Mesothelial cell of epicardium (in vitro differentiated cells): Measurements from ENCODE around the gene RSRP1. TPM values are rescaled to one million over a fixed set of nuclear protein-coding genes. Genes with fewer than 3 reads are reported as not detected.

Experiments used
- DNase-seq, 2 experiments: peaks; one replicate each; pipeline ENCODE4 v3.0.0; 2021; ENCODE audit warnings: low spot score in 2 of 2; ENCODE audit not compliant: unreplicated experiment in 2 of 2
- H3K27ac Mint-ChIP-seq: 2 replicates; pipeline ENCODE4 v1.8.0; 2021; ENCODE audit warnings: mixed read lengths
- H3K27me3 Mint-ChIP-seq: 2 replicates; pipeline ENCODE4 v1.8.0; 2021; ENCODE audit warnings: low read depth, mixed read lengths
- H3K36me3 Mint-ChIP-seq: 2 replicates; pipeline ENCODE4 v1.8.0; 2021; ENCODE audit warnings: mixed read lengths
- H3K4me1 Mint-ChIP-seq: 2 replicates; pipeline ENCODE4 v1.8.0; 2021; ENCODE audit warnings: mixed read lengths
- H3K4me3 Mint-ChIP-seq: 2 replicates; pipeline ENCODE4 v1.8.0; 2021; ENCODE audit warnings: mild to moderate bottlenecking, moderate library complexity, mixed read lengths
- H3K9me3 Mint-ChIP-seq: 2 replicates; pipeline ENCODE4 v1.8.0; 2021; ENCODE audit warnings: mixed read lengths
- CTCF ChIP-seq: fragments of 200-600 bp; sonication (generic); IDR thresholded peaks from one replicate; pipeline ENCODE4 v1.5.0; 2021; ENCODE audit warnings: antibody characterized with exemption; ENCODE audit not compliant: unreplicated experiment
- total RNA-seq: library from RNA; stranded (reverse); gene quantifications from 3 replicates; pipeline ENCODE4 v1.2.1, GENCODE V29; 2021

RSRP1 gene
- total RNA-seq, 1 donor from 2014 or later, result 150 TPM

DNA sequence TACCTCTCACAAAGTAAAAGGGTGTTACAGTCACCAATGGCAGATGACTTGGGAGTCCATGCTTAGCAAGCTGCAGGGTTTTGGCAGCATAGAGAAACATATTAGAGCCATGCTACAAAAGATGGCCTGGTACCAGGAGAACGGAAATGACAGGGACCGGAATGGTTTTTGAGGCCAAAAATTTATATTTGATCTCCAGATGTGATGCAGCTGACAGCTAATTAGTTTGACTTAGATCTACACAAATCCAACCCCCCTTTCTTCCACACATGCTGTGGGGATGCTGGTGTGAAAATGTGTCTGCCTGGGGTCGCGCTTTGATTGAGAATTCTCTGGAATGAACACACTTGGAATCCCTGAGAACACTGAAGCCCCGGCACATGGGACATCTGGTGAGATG lies 41.5 kb downstream of the RSRP1 start:
- no peak for DNase-seq
- no peaks in the 10 kb centered on the region for H3K4me1 Mint-ChIP-seq
- H3K36me3 Mint-ChIP-seq, result no peaks in the 10 kb centered on the region
- TF ChIP-seq CTCF, result no peak
- peaks cover 4% of the 10 kb centered on the region for H3K27me3 Mint-ChIP-seq
- no peaks in the 10 kb centered on the region for H3K9me3 Mint-ChIP-seq
- no peak overlapping the region for H3K4me3 Mint-ChIP-seq
- H3K27ac Mint-ChIP-seq, result no peak overlapping the region

DNA sequence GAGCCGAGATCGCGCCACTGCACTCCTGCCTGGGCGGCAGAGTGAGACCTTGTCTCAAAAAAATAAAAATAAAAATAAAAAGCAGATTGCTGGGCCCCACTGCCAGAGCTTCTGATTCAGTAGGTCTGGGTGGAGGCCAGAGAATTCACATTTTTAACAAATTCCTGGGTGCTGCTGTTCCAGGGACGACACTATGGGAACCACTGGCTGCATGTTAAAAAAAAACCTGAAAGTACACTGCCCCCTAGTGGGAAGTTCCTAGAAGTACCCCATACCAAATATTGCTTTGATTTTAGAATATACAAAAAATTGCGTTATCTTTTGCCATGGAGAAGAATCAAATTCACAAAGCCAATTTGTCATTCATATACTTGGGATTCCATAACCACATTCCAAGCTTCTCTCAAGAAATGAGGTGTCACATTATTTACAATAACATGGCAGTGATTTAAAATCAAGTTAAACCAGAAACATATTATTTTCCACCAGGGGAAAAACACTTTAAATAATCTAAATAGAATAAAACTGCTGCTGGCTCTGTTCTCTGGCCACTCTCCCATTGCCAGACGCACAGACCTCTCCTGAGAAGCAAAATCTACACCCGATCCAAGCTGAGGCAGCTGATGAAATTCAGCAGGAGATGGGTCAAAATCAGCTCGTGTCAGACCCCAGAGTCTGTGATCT lies 42.3 kb downstream of the RSRP1 start:
- peak; percentile 95 for TF ChIP-seq CTCF
- no peak overlapping the region for H3K4me3 Mint-ChIP-seq
- no peak overlapping the region for H3K27ac Mint-ChIP-seq
- H3K27me3 Mint-ChIP-seq, result peaks cover under 1% of the 10 kb centered on the region
- no peaks in the 10 kb centered on the region for H3K9me3 Mint-ChIP-seq
- H3K36me3 Mint-ChIP-seq, result no peaks in the 10 kb centered on the region
- no peak for DNase-seq
- H3K4me1 Mint-ChIP-seq, result peaks cover 2% of the 10 kb centered on the region

GRCh38 chr1:25201006-25201405 lies 46.2 kb downstream of the RSRP1 start:
- no peak for TF ChIP-seq CTCF
- H3K27ac Mint-ChIP-seq, result no peak overlapping the region
- no peaks in the 10 kb centered on the region for H3K9me3 Mint-ChIP-seq
- H3K4me1 Mint-ChIP-seq, result peaks cover 26% of the 10 kb centered on the region
- no peaks in the 10 kb centered on the region for H3K36me3 Mint-ChIP-seq
- H3K27me3 Mint-ChIP-seq, result no peaks in the 10 kb centered on the region
- no peak overlapping the region for H3K4me3 Mint-ChIP-seq
- DNase-seq, result no peak

DNA sequence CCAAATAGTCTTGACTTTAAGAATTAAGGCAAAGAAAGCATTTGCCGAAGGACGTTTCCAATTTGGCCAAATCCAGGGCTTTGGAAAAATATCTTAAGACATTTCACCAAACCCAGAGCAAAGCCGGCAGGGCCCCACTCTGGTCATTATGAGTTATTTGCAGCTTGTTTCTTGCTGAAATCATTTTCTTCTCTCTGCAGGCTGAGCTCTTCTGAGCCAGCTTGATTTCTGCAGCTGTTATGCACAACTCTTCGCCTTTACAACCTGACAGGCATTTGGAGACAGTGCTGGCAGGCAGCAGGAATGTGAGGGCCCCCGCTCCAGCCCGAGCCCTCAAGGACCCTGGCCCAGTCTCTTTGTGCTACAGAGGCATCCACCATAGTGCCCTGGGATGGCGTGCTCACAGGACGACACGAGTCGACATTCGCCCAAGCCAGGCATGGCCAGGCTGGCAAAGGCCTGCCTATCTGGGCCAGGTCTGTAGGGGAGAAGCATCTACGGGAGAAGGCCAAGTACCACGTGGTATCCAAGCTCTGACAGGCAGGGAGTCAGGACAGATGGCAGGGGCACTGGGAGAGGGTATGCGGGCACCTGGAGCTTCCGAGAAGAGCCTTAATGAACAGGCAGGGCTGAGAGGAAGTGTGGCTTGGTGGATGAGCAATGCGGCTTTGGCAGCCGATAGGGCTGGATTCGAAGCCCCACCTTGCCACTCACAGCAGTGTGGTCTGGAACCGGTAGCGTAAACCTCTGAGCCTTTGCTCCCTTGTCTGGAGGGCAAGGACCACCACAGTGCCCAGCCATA lies 47.2 kb downstream of the RSRP1 start:
- DNase-seq, result no peak
- peak overlapping the region; percentile 67 for H3K27ac Mint-ChIP-seq
- no peaks in the 10 kb centered on the region for H3K27me3 Mint-ChIP-seq
- H3K4me3 Mint-ChIP-seq, result no peak overlapping the region
- no peaks in the 10 kb centered on the region for H3K36me3 Mint-ChIP-seq
- H3K4me1 Mint-ChIP-seq, result peaks cover 26% of the 10 kb centered on the region
- TF ChIP-seq CTCF, result no peak
- no peaks in the 10 kb centered on the region for H3K9me3 Mint-ChIP-seq

DNA sequence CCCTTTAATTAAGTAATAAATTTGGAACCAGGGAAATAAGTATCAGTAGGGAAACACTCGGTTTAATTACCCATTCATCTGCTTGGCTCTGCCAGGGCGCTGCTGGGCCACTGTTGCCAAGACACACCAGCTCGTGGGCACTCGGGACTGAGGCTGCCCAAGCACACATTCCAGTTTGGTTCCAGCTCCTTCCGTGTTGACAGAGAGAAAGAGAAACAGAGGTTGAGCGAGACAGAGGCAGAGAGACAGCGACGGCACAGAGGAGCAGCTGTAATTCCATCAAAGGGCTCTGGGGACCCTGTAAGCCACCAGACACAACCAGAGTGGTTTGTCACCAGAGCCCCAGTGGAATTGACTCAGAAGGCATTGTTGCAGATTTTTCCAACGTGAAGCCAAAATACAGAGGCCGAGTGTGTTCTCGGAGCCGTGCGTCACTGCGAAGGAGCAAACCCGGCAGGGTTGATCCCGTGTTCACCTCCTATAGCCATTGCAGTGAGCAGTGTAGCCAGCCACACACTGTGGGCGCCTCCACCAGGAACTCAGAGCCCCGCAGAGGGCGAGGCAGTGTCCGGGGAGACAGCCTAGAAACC lies 48.5 kb downstream of the RSRP1 start:
- Mint-ChIP-seq H3K36me3 (no peaks in the 10 kb centered on the region), H3K27me3 (no peaks in the 10 kb centered on the region), H3K4me1 (peaks cover 34% of the 10 kb centered on the region), H3K4me3 (no peak overlapping the region), H3K9me3 (no peaks in the 10 kb centered on the region), H3K27ac (peak overlapping the region; percentile 0)
- DNase-seq, result no peak
- TF ChIP-seq CTCF, result no peak
